ENCODE measurements around the gene IL22RA2. TPM values are rescaled to one million over a fixed set of nuclear protein-coding genes. Genes with fewer than 3 reads are reported as not detected.
"Not testable (repeated sequence)": the region's sequence is repeated elsewhere in the genome, so short reads cannot be mapped to it uniquely, and the experiment has no call there.

The IL22RA2 gene
- total and polyA plus RNA-seq, 11 donors, result 0.03 to 0.21 TPM; not detected in 9

- TF ChIP-seq POLR2A (IDR thresholded peaks at IDR 0.05), result no peak
- TF ChIP-seq, protein P1, sequence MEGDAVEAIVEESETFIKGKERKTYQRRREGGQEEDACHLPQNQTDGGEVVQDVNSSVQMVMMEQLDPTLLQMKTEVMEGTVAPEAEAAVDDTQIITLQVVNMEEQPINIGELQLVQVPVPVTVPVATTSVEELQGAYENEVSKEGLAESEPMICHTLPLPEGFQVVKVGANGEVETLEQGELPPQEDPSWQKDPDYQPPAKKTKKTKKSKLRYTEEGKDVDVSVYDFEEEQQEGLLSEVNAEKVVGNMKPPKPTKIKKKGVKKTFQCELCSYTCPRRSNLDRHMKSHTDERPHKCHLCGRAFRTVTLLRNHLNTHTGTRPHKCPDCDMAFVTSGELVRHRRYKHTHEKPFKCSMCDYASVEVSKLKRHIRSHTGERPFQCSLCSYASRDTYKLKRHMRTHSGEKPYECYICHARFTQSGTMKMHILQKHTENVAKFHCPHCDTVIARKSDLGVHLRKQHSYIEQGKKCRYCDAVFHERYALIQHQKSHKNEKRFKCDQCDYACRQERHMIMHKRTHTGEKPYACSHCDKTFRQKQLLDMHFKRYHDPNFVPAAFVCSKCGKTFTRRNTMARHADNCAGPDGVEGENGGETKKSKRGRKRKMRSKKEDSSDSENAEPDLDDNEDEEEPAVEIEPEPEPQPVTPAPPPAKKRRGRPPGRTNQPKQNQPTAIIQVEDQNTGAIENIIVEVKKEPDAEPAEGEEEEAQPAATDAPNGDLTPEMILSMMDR (IDR thresholded peaks at IDR 0.05), result no peak
- DNase-seq (no peak), ATAC-seq (no peak)
- Histone ChIP-seq H3K9me3 (no peaks in the 10 kb centered on the region), H3K4me3 (no peak overlapping the region), H3K27me3 (no peaks in the 10 kb centered on the region), H3K4me1 (peaks cover 0 to 7% (median 0%) of the 10 kb centered on the region in 12 donors), H3K27ac (no peak overlapping the region), H3K36me3 (no peaks in the 10 kb centered on the region)
- intact Hi-C loops (cut with DNase I), result no loop called here
- WGBS, 4 donors, result 88 to 90% (median 90%) methylated on average over 2 of the region's 2 CpGs
Observed at GRCh38 chr6:137111296-137112066, 62.0 kb downstream of the IL22RA2 start.

DNA sequence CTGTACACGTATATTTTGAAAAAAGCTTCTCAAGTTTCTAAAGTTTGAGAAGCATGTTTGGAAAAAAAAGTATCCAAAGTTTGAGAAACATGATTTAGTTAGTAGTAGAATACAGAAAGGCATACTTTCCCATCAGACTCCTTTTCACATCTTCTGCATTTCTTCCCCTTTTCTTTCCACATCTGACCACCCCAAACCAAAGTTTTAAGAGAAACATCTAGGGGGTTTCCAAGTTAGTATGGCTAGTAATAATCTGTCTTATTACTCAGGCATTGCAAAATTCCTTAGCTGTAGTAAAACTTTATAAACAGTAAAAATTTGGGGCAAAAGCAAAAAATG lies 65.7 kb downstream of the IL22RA2 start:
- TF ChIP-seq, protein P1 (IDR thresholded peaks at IDR 0.05), result no peak
- no peak for TF ChIP-seq POLR2A (IDR thresholded peaks at IDR 0.05)
- intact Hi-C loops (cut with DNase I), result loop anchor here in 2 of 10 donors (5.0 to 10.0 kb wide), 2 partner anchors 70 to 147 kb away; no protein-coding TSS in a partner anchor
- ATAC-seq (no peak), DNase-seq (no peak)
- Histone ChIP-seq H3K27ac (no peak overlapping the region), H3K9me3 (peaks cover 0 to 9% (median 0%) of the 10 kb centered on the region in 12 donors), H3K36me3 (no peaks in the 10 kb centered on the region), H3K4me3 (no peak overlapping the region), H3K4me1 (peaks cover 0 to 16% (median 1%) of the 10 kb centered on the region in 12 donors), H3K27me3 (no peaks in the 10 kb centered on the region)
- WGBS, 4 donors, result 82 to 89% (median 87%) methylated on average over 1 of the region's 1 CpG

DNA sequence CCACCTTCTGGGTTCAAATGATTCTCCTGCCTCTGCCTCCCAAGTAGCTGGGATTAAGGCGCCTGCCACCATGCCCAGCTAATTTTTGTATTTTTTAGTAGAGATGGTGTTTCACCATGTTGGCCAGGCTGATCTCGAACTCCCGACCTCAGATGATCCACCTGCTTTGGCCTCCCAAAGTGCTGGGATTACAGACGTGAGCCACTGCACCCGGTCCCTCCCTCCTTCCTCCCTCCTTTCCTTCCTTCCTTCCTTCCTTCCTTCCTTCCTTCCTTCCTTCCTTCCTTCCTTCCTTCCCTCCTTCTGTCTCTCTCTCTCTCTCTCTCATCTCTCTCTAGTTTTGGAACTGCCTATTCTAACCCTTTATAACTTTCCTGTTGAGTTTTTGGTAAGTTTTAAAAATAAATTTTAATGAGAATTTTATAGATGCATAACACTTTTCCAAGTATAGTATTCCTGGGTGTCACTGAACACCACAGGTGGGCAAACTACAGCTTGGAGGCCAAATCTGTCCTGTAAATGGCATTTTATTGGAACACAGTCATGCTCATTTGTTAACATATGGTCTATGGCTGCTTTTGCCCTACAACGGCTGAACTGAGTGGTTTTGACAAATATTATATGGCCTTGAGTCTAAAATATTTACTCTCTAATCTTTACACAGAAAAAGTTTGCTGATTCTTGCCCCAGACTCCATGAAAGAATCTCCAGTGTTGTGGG lies 66.2 kb downstream of the IL22RA2 start:
- 81 to 87% (median 82%) methylated on average over 6 of the region's 6 CpGs for WGBS, 4 donors
- intact Hi-C loops (cut with DNase I), result loop anchor here in 2 of 10 donors (5.0 to 10.0 kb wide), 2 partner anchors 70 to 148 kb away; no protein-coding TSS in a partner anchor
- ATAC-seq, H3K4me3 ChIP-seq, H3K9me3 ChIP-seq, H3K36me3 ChIP-seq, DNase-seq, H3K27ac ChIP-seq, H3K27me3 ChIP-seq: not testable (repeated sequence)
- H3K4me1 ChIP-seq, result peaks cover 0 to 16% (median 1%) of the 10 kb centered on the region in 12 donors

- peaks cover 0 to 16% (median 1%) of the 10 kb centered on the region in 12 donors for H3K4me1 ChIP-seq
- peak overlapping the region in 4 of 12 donors; percentile 12 to 62 (median 26) for H3K27ac ChIP-seq
- TF ChIP-seq, protein P1 (IDR thresholded peaks at IDR 0.05), result no peak
- TF ChIP-seq POLR2A (IDR thresholded peaks at IDR 0.05), result no peak
- 71 to 79% (median 74%) methylated on average over 3 of the region's 3 CpGs for WGBS, 4 donors
- H3K9me3 ChIP-seq, result peaks cover 0 to 9% (median 0%) of the 10 kb centered on the region in 12 donors
- intact Hi-C loops (cut with DNase I), result loop anchor here in 2 of 10 donors (5.0 to 10.0 kb wide), 2 partner anchors 71 to 149 kb away; no protein-coding TSS in a partner anchor
- no peak for DNase-seq
- H3K27me3 ChIP-seq, result no peaks in the 10 kb centered on the region
- H3K36me3 ChIP-seq, result no peaks in the 10 kb centered on the region
- H3K4me3 ChIP-seq, result no peak overlapping the region
- ATAC-seq, result no peak
Observed at GRCh38 chr6:137106183-137106582, 67.3 kb downstream of the IL22RA2 start.
